ENCODE measurements around the gene PAGE4. TPM values are rescaled to one million over a fixed set of nuclear protein-coding genes. Genes with fewer than 3 reads are reported as not detected.

PAGE4 gene
- total and polyA plus RNA-seq, 9 of the 15 experiments (the other 6 are each of a cell fraction or from before 2014, with no cell fraction given) = 0.99 to 8.0 (median 3.9) TPM

DNA sequence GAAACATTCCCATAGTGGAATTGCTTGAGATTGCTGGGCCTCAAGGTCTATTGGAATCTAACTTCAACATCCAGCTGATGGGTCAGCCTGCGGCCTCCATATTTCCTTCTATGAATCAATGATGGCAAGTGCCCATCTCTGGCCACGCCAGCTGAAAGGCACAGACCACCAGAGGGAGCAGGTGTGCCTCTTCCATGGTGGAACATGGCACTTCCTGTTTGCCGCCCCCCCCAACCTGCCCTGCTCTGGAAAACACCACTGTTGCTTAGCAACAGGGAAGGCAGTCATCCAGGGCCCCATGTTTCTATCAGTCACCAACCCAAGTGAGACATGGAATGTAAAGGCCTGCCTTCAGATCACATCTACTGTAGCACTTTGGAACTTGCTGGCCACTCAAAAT lies 11.6 kb downstream of the PAGE4 start (continued):
- TF ChIP-seq, protein P1, sequence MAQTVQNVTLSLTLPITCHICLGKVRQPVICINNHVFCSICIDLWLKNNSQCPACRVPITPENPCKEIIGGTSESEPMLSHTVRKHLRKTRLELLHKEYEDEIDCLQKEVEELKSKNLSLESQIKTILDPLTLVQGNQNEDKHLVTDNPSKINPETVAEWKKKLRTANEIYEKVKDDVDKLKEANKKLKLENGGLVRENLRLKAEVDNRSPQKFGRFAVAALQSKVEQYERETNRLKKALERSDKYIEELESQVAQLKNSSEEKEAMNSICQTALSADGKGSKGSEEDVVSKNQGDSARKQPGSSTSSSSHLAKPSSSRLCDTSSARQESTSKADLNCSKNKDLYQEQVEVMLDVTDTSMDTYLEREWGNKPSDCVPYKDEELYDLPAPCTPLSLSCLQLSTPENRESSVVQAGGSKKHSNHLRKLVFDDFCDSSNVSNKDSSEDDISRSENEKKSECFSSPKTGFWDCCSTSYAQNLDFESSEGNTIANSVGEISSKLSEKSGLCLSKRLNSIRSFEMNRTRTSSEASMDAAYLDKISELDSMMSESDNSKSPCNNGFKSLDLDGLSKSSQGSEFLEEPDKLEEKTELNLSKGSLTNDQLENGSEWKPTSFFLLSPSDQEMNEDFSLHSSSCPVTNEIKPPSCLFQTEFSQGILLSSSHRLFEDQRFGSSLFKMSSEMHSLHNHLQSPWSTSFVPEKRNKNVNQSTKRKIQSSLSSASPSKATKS (CRISPR knock-in tag; IDR thresholded peaks at IDR 0.05) = no peak
- TF ChIP-seq ERF (CRISPR knock-in tag; IDR thresholded peaks at IDR 0.05) (no peak), GABPB1 (CRISPR knock-in tag; IDR thresholded peaks at IDR 0.05) (peak; percentile 55; the same call in 1 of the 2 replicates), FOXO4 (CRISPR knock-in tag; IDR thresholded peaks at IDR 0.05) (no peak), ZNF766 (CRISPR knock-in tag; conservative IDR thresholded peaks at IDR 0.05) (no peak), SIN3B (IDR thresholded peaks at IDR 0.05; ENCODE audit: low read depth) (no peak), REST (IDR thresholded peaks at IDR 0.05; ENCODE audit: borderline replicate concordance) (peak; percentile 85), REST (CRISPR knock-in tag; IDR thresholded peaks at IDR 0.05; ENCODE audit: low read depth) (no peak), ETV1 (tag; conservative IDR thresholded peaks at IDR 0.05; ENCODE audit: low read depth) (peak; percentile 81), DMBX1 (CRISPR knock-in tag; IDR thresholded peaks at IDR 0.05; ENCODE audit: borderline replicate concordance) (no peak), HNRNPUL1 (IDR thresholded peaks at IDR 0.05; ENCODE audit: low read length) (no peak), JUND (IDR thresholded peaks at IDR 0.05; ENCODE audit: borderline replicate concordance, low read depth, low read length) (0 out of 2 replicates have a peak, but pooled peaks have one; percentile 17), JUND (tag; IDR thresholded peaks at IDR 0.05; ENCODE audit: borderline replicate concordance, low read depth, low read length) (no peak), NR4A1 (CRISPR knock-in tag; IDR thresholded peaks at IDR 0.05) (no peak), NR4A1 (tag; IDR thresholded peaks at IDR 0.05) (no peak), CXXC5 (CRISPR knock-in tag; IDR thresholded peaks at IDR 0.05) (no peak), NFE2L1 (tag; IDR thresholded peaks at IDR 0.05; ENCODE audit: borderline replicate concordance, low read depth) (no peak)
